CD1c-positive myeloid dendritic cell (primary cell): ENCODE measurements around the gene APEX1.
"Not testable (repeated sequence)": the region's sequence is repeated elsewhere in the genome, so short reads cannot be mapped to it uniquely, and the experiment has no call there.

ENCODE experiments used
- DNase-seq: peaks from one replicate; pipeline ENCODE4 v3.0.0-alpha.2; 2016; ENCODE audit errors: extremely low spot score

APEX1 gene

GRCh38 chr14:20435582-20436362 is 19.3 kb upstream of the APEX1 start, which contains the start of gene KLHL33:
TSS of gene KLHL33 (minus strand) at chr14:20436166. CDS start at chr14:20435811, 355 bp downstream.
- no peak for DNase-seq

GRCh38 chr14:20436363-20436755 is 18.7 kb upstream of the APEX1 start:
- no peak for DNase-seq

DNA sequence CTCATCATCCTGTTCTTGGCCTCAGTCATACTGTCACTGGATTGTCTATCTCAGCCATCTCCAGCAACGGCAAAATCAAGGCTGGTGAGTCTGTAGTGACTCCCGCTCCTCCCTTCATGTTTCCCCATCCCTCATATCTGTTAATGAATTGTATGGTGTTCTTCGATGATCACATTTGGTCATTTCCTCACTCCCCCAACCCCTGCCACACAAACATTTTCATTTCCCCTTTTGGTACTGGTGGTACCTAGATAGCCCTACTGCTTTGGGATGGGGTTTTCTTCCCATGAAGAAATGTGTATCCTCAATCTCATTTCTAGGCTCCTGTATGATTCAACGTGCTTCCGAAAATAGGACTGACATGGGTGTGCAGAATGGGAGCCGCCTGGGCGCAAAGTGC is 16.4 kb upstream of the APEX1 start:
- DNase-seq: peak; percentile 28

GRCh38 chr14:20440465-20440864 is 14.6 kb upstream of the APEX1 start:
- no peak for DNase-seq

DNA sequence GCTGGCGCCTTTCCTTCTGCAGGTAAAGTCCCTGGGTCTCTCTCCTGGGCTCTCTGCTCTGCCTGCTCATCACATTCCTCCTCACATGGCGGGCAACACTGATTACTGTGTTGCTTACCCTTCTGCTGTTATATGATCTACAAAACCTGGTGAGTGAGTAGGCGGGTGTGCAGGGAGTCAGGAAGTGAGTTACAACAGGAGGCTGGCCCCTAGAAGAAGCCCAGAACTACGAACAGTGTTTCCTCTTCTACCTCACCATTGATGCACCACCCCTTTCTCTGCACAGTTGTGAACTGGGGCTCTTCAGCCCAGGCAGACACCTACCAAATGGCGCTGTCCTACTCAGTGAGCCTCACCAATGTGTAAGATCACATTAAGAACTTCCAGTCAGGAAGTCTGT is 14.1 kb upstream of the APEX1 start:
- peak; percentile 48 for DNase-seq

GRCh38 chr14:20441461-20441860 is 13.6 kb upstream of the APEX1 start:
- peak; percentile 58 for DNase-seq

GRCh38 chr14:20443650-20444049 is 11.4 kb upstream of the APEX1 start:
- DNase-seq: not testable (repeated sequence)

DNA sequence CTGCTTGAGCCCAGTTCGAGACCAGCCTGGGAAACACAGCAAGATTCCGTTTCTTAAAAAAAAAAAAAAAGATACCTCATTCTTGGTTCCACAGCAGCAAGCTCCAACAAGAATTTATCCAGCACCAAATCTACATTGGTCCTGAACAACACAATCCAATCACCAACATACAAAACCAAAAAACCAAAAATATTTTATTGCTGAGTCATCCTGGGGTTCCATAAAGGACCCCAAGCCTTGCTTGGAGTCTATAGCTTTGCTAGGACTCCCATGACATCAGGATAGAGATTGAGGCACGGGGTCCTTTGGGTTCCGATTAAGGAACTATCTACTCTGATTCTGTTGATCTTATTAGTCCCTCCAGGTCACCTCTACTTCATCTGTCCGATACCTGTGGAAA is 8.1 kb upstream of the APEX1 start:
- no peak for DNase-seq

GRCh38 chr14:20452831-20453230 is 2.2 kb upstream of the APEX1 start:
- not testable (repeated sequence) for DNase-seq

GRCh38 chr14:20455355-20456300 is 602 bp downstream of the APEX1 start:
- peak; percentile 78 for DNase-seq

DNA sequence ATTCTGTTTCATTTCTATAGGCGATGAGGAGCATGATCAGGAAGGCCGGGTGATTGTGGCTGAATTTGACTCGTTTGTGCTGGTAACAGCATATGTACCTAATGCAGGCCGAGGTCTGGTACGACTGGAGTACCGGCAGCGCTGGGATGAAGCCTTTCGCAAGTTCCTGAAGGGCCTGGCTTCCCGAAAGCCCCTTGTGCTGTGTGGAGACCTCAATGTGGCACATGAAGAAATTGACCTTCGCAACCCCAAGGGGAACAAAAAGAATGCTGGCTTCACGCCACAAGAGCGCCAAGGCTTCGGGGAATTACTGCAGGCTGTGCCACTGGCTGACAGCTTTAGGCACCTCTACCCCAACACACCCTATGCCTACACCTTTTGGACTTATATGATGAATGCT is 1.9 kb downstream of the APEX1 start:
- no peak for DNase-seq

DNA sequence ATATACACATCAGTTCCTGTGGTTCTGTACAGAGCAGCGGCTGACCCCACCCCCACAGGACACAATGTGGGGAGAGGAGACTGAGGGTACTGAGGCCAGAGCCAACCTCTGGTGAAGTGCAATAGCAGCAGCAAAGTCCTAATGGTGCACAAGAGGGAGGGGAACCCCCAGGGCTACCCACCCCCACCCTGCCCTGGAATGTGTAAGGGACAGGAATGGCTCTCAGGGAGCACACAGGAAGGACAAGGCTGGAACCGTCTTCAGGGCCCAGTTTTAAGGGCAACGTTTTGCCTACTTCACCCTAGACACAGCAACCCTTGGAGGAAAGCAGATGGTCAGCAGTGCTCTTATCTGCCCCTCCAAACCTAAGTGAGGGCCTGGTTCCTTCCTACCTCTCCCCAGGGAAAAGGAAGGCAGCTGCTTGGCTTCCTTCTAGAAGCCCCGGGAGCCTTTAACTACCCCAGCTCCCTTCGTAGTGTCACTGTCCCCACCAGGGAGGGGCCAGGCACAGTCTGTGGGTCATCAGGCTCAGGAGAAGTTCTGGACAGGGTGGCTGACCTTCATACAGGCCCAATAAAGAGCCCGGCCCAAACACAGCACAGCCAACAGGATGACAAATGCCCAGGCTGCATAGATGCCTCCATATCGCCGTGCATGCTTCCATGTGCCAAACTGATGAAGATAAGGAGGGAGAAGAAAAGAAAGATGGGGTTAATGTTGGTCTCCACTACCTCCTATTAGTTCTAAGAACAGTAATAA is 3.2 kb downstream of the APEX1 start:
- DNase-seq: no peak

- peak; percentile 78 for DNase-seq
Observed at GRCh38 chr14:20460458-20461224, 5.6 kb downstream of the APEX1 start.

GRCh38 chr14:20461225-20462141 is 6.5 kb downstream of the APEX1 start, which contains the start of gene PIP4P1:
TSS of gene PIP4P1 (minus strand) at chr14:20461434. CDS start at chr14:20461325, 109 bp downstream.
- DNase-seq: peak; percentile 99

- DNase-seq: peak; percentile 25
Observed at GRCh38 chr14:20468764-20469241, 13.8 kb downstream of the APEX1 start.

DNA sequence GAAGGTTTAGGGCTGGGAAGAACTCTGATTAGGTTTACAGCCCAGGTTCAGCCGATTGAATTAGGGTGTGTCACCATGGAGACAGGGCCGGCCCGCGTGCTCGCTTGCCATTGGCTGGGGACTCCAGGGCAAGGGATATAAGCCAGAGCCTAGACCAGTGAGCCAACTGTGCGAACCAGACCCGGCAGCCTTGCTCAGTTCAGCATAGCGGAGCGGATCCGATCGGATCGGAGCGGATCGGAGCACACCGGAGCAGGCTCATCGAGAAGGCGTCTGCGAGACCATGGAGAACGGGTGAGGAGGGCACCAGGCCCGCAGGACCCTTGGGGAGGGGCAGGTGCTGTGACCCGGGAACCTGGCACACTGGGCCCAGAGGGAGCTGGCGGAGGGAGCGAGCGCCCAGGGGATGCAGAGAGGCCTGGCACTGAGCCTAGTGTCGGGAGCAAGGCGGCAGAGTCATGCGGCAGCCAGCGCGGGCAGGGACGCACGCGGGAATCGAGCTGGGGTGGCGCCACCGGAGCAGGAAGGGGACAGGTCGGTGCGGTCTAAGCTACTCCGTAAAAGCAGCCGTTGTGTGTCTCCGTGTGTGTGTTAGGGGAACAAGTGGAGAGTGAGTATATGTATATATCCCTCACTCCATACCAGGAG is 14.3 kb downstream of the APEX1 start, which contains the start of gene PNP:
Gene PNP (plus strand): TSS at position 165 of the 648 bp plus-strand sequence. CDS start 119 bp downstream, at position 284.
- peak; percentile 92 for DNase-seq

- peak; percentile 91 for DNase-seq
Observed at GRCh38 chr14:20469890-20470602, 15.0 kb downstream of the APEX1 start.

GRCh38 chr14:20470603-20470901 is 15.5 kb downstream of the APEX1 start:
- no peak for DNase-seq
